Brain microvascular endothelial cell (primary cell): ENCODE data around the gene DHPS.

Experiments used
- DNase-seq: peaks from one replicate; pipeline ENCODE4 v3.0.0-alpha.2; 2020
- H3K27ac ChIP-seq: fragments of 250-450 bp; sonication (Bioruptor Pico); 2 replicates; pipeline ENCODE4 v1.5.1; 2020; ENCODE audit warnings: mild to moderate bottlenecking, moderate library complexity
- H3K27me3 ChIP-seq: fragments of 250-450 bp; sonication (Bioruptor Pico); replicated peaks from 2 replicates; pipeline ENCODE4 v1.5.1; 2020; ENCODE audit warnings: mild to moderate bottlenecking
- H3K36me3 ChIP-seq: fragments of 250-450 bp; sonication (Bioruptor Pico); replicated peaks from 2 replicates; pipeline ENCODE4 v1.5.1; 2020; ENCODE audit warnings: mild to moderate bottlenecking
- H3K4me3 ChIP-seq: 2 replicates; pipeline ENCODE4 v1.5.1; 2011; ENCODE audit warnings: low read depth, mild to moderate bottlenecking, control low read depth, low read length, moderate library complexity
- in situ Hi-C: cut with HindIII; loops from 2 replicates; pipeline ENCODE4 v1.10.0; 2017; ENCODE audit warnings: low sequenced_read_pairs, low pct_ligation_motif_present
- TF ChIP-seq, protein P1 (sequence below): IDR thresholded peaks from 2 replicates; pipeline ENCODE4 v1.5.1; 2011; ENCODE audit warnings: low read depth, mild to moderate bottlenecking, moderate library complexity, low read length, control low read depth, inconsistent platforms; ENCODE audit errors: missing control alignments

The DHPS gene

DNA sequence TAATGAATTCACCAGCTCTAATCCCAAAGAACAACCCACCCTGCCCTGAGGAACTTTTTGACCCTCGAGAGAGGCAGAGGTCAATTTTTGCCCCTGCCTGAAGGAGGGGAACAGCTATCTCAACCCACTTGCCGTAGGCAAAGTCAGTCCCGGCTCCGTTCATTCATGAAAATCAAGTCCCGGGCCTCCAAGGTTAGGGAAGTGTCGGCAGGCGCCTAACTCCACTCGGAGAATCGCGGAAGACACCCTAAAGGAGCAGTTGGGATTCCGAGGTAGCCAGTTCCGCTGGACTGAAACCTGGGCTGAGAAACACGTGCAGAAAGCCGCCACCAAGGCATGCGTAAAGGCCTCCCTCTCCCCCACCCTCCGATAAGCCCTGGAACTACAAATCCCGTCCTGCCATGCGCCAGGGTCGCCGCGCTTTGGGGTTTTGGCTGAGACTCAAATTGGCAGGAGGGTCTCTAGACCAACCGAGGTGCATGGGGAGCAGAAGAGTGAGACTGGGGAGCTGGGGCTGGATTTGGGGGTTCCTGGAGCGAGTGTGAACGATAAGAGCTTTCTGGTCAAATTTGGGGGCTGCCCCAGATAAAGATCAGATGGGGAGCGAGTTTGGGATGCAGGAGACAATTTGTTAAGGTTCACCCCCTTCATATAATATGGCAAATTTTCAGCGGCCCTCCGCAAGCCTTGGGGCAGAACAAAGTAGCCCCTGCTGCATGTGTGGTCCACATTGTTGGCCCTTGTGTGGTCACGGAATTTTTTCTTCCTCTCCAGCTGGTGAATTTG, 42.2 kb upstream of the DHPS start, which contains the start of gene TNPO2:
TNPO2 (minus strand) TSS at position 292 of the 786 bp plus-strand sequence. CDS start 2,955 bp downstream, outside the sequence.
- TF ChIP-seq, protein P1, sequence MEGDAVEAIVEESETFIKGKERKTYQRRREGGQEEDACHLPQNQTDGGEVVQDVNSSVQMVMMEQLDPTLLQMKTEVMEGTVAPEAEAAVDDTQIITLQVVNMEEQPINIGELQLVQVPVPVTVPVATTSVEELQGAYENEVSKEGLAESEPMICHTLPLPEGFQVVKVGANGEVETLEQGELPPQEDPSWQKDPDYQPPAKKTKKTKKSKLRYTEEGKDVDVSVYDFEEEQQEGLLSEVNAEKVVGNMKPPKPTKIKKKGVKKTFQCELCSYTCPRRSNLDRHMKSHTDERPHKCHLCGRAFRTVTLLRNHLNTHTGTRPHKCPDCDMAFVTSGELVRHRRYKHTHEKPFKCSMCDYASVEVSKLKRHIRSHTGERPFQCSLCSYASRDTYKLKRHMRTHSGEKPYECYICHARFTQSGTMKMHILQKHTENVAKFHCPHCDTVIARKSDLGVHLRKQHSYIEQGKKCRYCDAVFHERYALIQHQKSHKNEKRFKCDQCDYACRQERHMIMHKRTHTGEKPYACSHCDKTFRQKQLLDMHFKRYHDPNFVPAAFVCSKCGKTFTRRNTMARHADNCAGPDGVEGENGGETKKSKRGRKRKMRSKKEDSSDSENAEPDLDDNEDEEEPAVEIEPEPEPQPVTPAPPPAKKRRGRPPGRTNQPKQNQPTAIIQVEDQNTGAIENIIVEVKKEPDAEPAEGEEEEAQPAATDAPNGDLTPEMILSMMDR, result no peak
- in situ Hi-C loops, result no loop called here

DNA sequence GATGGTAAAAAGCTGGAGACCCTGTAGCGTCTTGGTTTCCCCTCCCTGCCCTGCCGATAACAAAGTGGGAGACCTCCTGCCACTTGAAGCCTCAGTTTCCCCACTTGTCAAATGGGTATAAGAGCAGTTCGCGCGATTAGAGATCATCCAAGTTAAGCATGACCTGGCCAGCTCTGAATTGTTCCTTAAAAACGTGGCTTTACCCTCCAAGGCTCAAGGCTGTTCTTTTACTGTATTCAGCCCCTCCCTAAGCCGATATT, 41.6 kb upstream of the DHPS start:
- in situ Hi-C loops, result no loop called here
- Histone ChIP-seq H3K27me3 (no peaks in the 10 kb centered on the region), H3K36me3 (peaks cover 14% of the 10 kb centered on the region), H3K27ac (peak overlapping the region; percentile 92), H3K4me3 (peak overlapping the region; percentile 85)
- no peak for DNase-seq
- TF ChIP-seq, protein P1, result no peak

More for the DNA sequence above, 42.2 kb upstream of the DHPS start, which contains the start of gene TNPO2:
- peak within 1 kb of the TSS; percentile 85 for H3K4me3 ChIP-seq
- peak within 1 kb of the TSS; percentile 92 for H3K27ac ChIP-seq
- H3K36me3 ChIP-seq, result peaks cover 14% of the 10 kb centered on the region
- DNase-seq, result peak; percentile 52
- H3K27me3 ChIP-seq, result no peaks in the 10 kb centered on the region

DNA sequence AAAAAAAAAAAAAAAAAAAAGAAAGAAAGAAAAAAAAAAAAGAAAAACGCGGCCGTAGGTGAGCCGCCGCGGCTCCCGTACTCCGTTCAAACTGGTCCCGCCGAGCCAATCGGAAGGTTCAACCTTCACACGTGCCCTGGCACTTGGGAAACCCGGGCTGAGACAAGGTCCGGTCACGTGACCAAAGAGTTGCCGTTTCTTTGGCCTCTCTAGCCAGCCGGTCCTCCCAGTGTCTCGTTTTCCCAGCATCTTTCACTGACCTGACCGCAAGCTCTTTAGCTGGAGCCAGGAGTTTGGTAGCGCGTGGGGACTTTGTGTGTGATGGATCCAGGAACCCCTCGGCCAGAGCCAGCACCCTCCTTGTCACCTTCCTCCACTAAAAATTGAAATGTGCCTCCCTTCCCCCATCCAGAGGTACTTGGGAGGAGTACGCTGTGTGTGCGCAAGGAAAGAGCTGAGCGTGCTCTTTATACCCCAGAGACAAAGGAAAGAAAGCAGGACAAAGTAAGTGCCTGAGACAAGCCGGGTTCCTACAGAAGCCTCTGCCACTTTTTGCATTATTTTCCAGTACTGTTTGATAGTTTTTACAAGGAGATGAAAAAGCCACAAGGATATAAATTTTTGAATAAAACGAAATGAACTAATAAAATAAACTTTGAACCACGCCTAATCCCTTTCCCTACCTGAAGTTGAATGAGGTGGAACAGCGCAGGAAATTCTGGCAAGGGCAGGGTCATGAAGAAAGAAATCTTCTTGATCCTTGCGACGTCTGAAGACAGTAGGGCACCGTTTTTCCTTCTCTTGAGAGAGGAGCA, 41.1 kb upstream of the DHPS start:
- no peaks in the 10 kb centered on the region for H3K27me3 ChIP-seq
- peak; percentile 99 for DNase-seq
- TF ChIP-seq, protein P1, result no peak
- H3K4me3 ChIP-seq, result peak overlapping the region; percentile 85
- H3K27ac ChIP-seq, result peak overlapping the region; percentile 92
- H3K36me3 ChIP-seq, result peaks cover 13% of the 10 kb centered on the region
- in situ Hi-C loops, result no loop called here

DNA sequence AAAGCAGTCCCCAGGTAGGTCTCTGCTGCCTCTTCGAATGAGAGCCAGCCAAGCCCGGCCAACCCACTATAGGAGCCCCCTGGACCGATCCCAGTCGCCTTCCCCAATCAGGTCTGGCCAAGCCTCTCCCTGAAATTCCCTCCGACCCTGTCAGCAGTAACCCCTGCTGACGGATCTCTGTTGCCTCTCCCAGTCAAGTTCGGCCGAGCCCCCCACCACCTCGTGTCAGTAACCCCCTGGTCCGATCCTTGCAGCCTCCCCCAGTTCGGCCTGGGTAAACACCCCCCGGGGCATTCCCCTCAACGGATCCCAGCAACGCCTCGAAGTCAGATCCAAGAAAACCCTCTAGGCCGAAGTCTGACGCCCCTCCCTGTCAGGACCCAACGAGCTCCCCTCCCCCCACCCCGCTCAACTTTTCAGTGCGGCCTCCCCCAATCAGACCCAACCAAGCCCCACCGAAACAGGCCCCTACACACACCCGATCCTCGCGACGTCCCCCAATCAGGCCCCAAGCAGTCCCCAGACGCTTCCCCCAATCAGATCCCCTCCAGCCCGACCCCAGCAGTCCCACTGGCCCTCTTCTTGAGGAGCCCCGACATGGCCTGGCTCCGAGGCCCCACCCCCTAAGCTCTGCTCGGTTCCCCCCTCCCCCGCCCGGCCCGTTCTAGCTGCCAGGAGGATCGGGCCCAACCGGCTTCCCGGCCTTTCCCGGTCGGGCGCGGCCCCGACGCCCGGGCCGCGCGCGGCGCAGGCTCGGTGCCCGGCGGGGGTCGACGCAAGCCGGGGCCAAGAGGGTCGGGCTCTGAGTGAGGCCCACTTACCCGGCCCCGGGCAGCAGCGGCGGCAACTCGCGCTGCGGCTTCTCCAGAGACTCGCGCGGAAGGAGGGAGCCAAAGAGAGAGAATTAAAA, 40.2 kb upstream of the DHPS start:
- H3K27me3 ChIP-seq, result no peaks in the 10 kb centered on the region
- H3K27ac ChIP-seq, result peak overlapping the region; percentile 92
- peak; percentile 41 for DNase-seq
- TF ChIP-seq, protein P1, result no peak
- H3K4me3 ChIP-seq, result peak overlapping the region; percentile 85
- in situ Hi-C loops, result no loop called here
- H3K36me3 ChIP-seq, result peaks cover 16% of the 10 kb centered on the region

DNA sequence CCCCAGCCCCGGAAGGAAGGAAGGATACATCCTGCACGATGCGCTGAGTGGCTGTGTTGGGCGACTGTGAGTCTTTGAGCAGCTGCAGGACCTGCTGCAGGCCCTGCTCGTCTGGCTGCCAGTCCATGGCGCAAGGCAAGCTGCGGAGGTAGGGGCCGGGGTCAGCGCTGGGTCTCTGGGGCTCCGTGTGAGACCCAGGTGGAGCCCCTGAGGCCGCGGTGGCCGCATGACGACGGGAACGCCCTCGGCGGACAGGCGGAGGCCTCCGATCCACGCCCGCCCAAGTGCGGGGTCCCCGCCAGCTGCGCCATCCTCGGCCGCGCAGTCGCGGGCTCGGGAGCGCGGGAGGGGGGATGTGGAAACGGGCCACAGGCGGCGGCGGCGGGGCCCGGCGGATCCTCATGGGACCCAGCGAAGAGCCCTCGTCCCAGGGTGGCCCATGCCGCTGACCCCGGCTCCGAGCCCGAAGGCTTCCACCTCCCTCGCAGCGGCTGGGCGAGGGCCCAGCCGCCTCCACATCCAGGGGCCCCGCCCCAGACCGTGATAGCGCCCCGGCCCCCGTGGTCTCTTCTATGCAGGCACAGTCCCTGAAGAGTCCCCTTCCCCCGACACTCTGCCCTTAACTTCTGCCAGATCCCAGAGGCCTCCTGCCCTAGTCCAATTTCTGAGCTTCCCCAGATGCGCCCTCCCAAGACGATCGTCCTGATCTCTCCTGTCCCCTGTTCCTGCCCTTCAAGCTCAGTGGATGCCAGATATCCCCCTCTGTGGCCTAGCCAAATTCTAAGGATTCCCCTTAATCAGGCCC, 39.4 kb upstream of the DHPS start:
- in situ Hi-C loops, result no loop called here
- Histone ChIP-seq H3K36me3 (peaks cover 23% of the 10 kb centered on the region), H3K27ac (peak overlapping the region; percentile 92), H3K27me3 (no peaks in the 10 kb centered on the region), H3K4me3 (peak overlapping the region; percentile 85)
- no peak for DNase-seq
- TF ChIP-seq, protein P1, result no peak
